Measurements from ENCODE around the gene RIC8B.

- TF ChIP-seq CTCF (IDR thresholded peaks at IDR 0.05; ENCODE audit: insufficient read depth, low read depth, low read length), result no peak
- TF ChIP-seq EZH2 (IDR thresholded peaks at IDR 0.05; ENCODE audit: insufficient read depth, low read length), result no peak
These were observed 117.6 kb downstream of the RIC8B start for GRCh38 chr12:106892075-106892474.

All from astrocyte (in vitro differentiated cells and primary cell).